Astrocyte (in vitro differentiated cells and primary cell): ENCODE measurements around the gene IQUB.

Source experiments
- CTCF ChIP-seq: IDR thresholded peaks from 2 replicates; pipeline ENCODE4 v1.5.1; 2011; ENCODE audit warnings: low read depth, mild to moderate bottlenecking, inconsistent platforms, low read length, moderate library complexity; ENCODE audit not compliant: insufficient read depth
- EZH2 ChIP-seq: IDR thresholded peaks from 2 replicates; pipeline ENCODE4 v1.6.1; 2012; ENCODE audit warnings: mild to moderate bottlenecking, low read length, inconsistent platforms; ENCODE audit not compliant: insufficient read depth

GRCh38 chr7:123498601-123499000 is 35.8 kb downstream of the IQUB start:
- TF ChIP-seq CTCF (no peak), EZH2 (no peak)
